K562 (cell line): ENCODE measurements around the gene PARD3. TPM values are rescaled to one million over a fixed set of nuclear protein-coding genes. Genes with fewer than 3 reads are reported as not detected.

Source experiments
- CLOCK ChIP-seq: fragments of 250-450 bp; sonication (Bioruptor Pico); IDR thresholded peaks from 2 replicates; pipeline ENCODE4 v1.4.0; 2020; ENCODE audit warnings: mild to moderate bottlenecking, moderate library complexity, borderline replicate concordance
- CREB3L1 ChIP-seq: fragments of 450-650 bp; IDR thresholded peaks from 2 replicates; pipeline ENCODE4 v1.6.1; 2014; ENCODE audit warnings: low read depth, mild to moderate bottlenecking, moderate library complexity, borderline replicate concordance
- E2F4 ChIP-seq: sonication (generic); formaldehyde crosslinking; IDR thresholded peaks from 2 replicates; pipeline ENCODE4 v1.8.0; 2022; ENCODE audit warnings: mild to moderate bottlenecking, low read depth, missing genetic modification reagents
- FOXP1 ChIP-seq: sonication (generic); formaldehyde crosslinking; IDR thresholded peaks from 2 replicates; pipeline ENCODE4 v1.8.0; 2022; ENCODE audit warnings: mild to moderate bottlenecking, missing genetic modification reagents
- GTF2F1 ChIP-seq: IDR thresholded peaks from 2 replicates; pipeline ENCODE4 v1.6.1; 2011; ENCODE audit warnings: low read depth, low read length, improper control_type of control experiment
- HIVEP1 ChIP-seq: fragments of 250-450 bp; sonication (Bioruptor Pico); IDR thresholded peaks from 2 replicates; pipeline ENCODE4 v1.4.0; 2020; ENCODE audit warnings: mild to moderate bottlenecking
- L3MBTL2 ChIP-seq: fragments of 450-650 bp; IDR thresholded peaks from 2 replicates; pipeline ENCODE4 v1.6.1; 2016; ENCODE audit warnings: mild to moderate bottlenecking, moderate library complexity
- MAFK ChIP-seq: IDR thresholded peaks from 2 replicates; pipeline ENCODE4 v1.6.1; 2011; ENCODE audit warnings: low read length, improper control_type of control experiment
- MECOM ChIP-seq: fragments of 250-450 bp; sonication (Bioruptor Pico); IDR thresholded peaks from 2 replicates; pipeline ENCODE4 v1.8.0; 2022; ENCODE audit warnings: inconsistent platforms
- MNT ChIP-seq, 2 experiments: fragments of 450-650 bp; conservative IDR thresholded peaks; 2 replicates each; pipeline ENCODE4 v1.6.1; 2017; ENCODE audit warnings: mild to moderate bottlenecking in 2 of 2, moderate library complexity in 2 of 2
- MYC ChIP-seq, 2 experiments: fragments of 250-450 bp in 1 of 2; sonication (Bioruptor Pico) in 1 of 2; IDR thresholded peaks; 2 replicates each; pipeline versions ENCODE4 v1.5.1 to v1.6.1; 2012 to 2021; ENCODE audit warnings: low read depth in 2 of 2, borderline replicate concordance in 1 of 2, improper control_type of control experiment in 1 of 2, low read length in 1 of 2, mild to moderate bottlenecking in 1 of 2, moderate library complexity in 1 of 2
- RBM39 ChIP-seq: fragments of 200-400 bp; formaldehyde crosslinking; optimal IDR thresholded peaks from 2 replicates; pipeline ENCODE3; 2018; ENCODE audit warnings: low read depth, low read length
- SAP30 ChIP-seq: fragments of 200-600 bp; sonication (generic); IDR thresholded peaks from 2 replicates; pipeline ENCODE4 v1.6.1; 2012; ENCODE audit warnings: borderline replicate concordance, low read depth, mild to moderate bottlenecking, moderate library complexity, low read length, control low read depth, inconsistent platforms; ENCODE audit not compliant: insufficient read depth, poor library complexity, severe bottlenecking
- SRSF3 ChIP-seq: fragments of 200-400 bp; formaldehyde crosslinking; IDR thresholded peaks from 2 replicates; pipeline ENCODE4 v1.6.1; 2016; ENCODE audit warnings: mild to moderate bottlenecking, low read length, moderate library complexity; ENCODE audit not compliant: insufficient read depth
- TCFL5 ChIP-seq: fragments of 250-450 bp; sonication (Bioruptor Pico); conservative IDR thresholded peaks from 2 replicates; pipeline ENCODE4 v1.6.1; 2021; ENCODE audit warnings: mild to moderate bottlenecking, moderate library complexity, matching md5 sums
- TFAP4 ChIP-seq: sonication (generic); formaldehyde crosslinking; IDR thresholded peaks from 2 replicates; pipeline ENCODE4 v1.8.0; 2022; ENCODE audit warnings: missing genetic modification reagents, mild to moderate bottlenecking, moderate library complexity, borderline replicate concordance
- ZBTB7A ChIP-seq: IDR thresholded peaks from 2 replicates; pipeline ENCODE4 v1.6.1; 2011; ENCODE audit warnings: low read depth, mild to moderate bottlenecking, low read length, moderate library complexity, borderline replicate concordance; ENCODE audit not compliant: control insufficient read depth
- ZNF121 ChIP-seq: sonication (generic); formaldehyde crosslinking; conservative IDR thresholded peaks from 2 replicates; pipeline ENCODE4 v1.8.0; 2022; ENCODE audit warnings: missing genetic modification reagents
- ZNF212 ChIP-seq: fragments of 450-650 bp; formaldehyde crosslinking; IDR thresholded peaks from 2 replicates; pipeline ENCODE4 v1.4.0; 2020; ENCODE audit warnings: mild to moderate bottlenecking
- ZNF384 ChIP-seq: IDR thresholded peaks from 2 replicates; pipeline ENCODE4 v1.6.1; 2012; ENCODE audit warnings: low read depth, low read length, improper control_type of control experiment
- polyA plus RNA-seq, 8 experiments: library from polyadenylated mRNA; depleted of rRNA in 4 of 8; stranded (reverse) in 5 of 8; unstranded in 3 of 8; fragments of >200 nt; fragmentation: Nextera tagmentation in 2 of 8; fragmentation: Illumina TruSeq in 1 of 8; extraction: Ambion mirVana in 2 of 8; extraction: Trizol in 1 of 8; gene quantifications; 2 replicates each; pipeline versions ENCODE4 v1.2.1 to v1.2.3, GENCODE V29; 2011 to 2014; ENCODE audit warnings: inconsistent platforms in 1 of 8, missing spikeins in 1 of 8
- total RNA-seq, 7 experiments: library from RNA; depleted of rRNA in 6 of 7; stranded (reverse); fragments of >200 nt in 6 of 7; fragmentation: Illumina TruSeq in 2 of 7; extraction: Trizol in 2 of 7; gene quantifications; 2 replicates each; pipeline versions ENCODE4 v1.2.1 to v1.2.3, GENCODE V29; 2011 to 2021; ENCODE audit warnings: low replicate concordance in 1 of 7

The PARD3 gene
- total and polyA plus RNA-seq, 9 of the 15 experiments (the other 6 are each of a cell fraction or from before 2014, with no cell fraction given), result 2.7 to 11.7 (median 7.7) TPM

- TF ChIP-seq L3MBTL2 (peak; percentile 91), CREB3L1 (no peak), MNT (conservative IDR thresholded peaks at IDR 0.05) (peak; percentile 92 to 94), RBM39 (no peak), HIVEP1 (CRISPR knock-in tag) (no peak), MAFK (no peak), ZNF384 (no peak), ZNF121 (CRISPR knock-in tag) (no peak), SAP30 (peak; percentile 39), CLOCK (CRISPR knock-in tag) (no peak), MYC (IDR thresholded peaks at IDR 0.05; ENCODE audit: low read depth, low read length) (peak; percentile 95), MYC (CRISPR knock-in tag; IDR thresholded peaks at IDR 0.05; ENCODE audit: borderline replicate concordance, low read depth) (no peak), ZBTB7A (no peak), MECOM (CRISPR knock-in tag) (no peak), TCFL5 (CRISPR knock-in tag) (no peak), GTF2F1 (no peak), TFAP4 (peak; percentile 69), ZNF212 (no peak), SRSF3 (no peak), E2F4 (CRISPR knock-in tag) (no peak), FOXP1 (CRISPR knock-in tag) (no peak)
Observed at GRCh38 chr10:34791947-34792346, 23.1 kb downstream of the PARD3 start (continued).
